Uterus (tissue), 2 donors: ENCODE results near the gene PTPRR.

Experiments used
- POLR2A ChIP-seq, 2 donors: fragments of 450-650 bp; IDR thresholded peaks; one replicate each; pipeline ENCODE4 v1.6.1; 2016; ENCODE audit warnings: antibody characterized with exemption in 2 of 2, mild to moderate bottlenecking in 1 of 2, moderate library complexity in 1 of 2
- TF ChIP-seq, protein P1 (sequence below), 4 experiments: fragments of 200-600 bp in 2 of 4; fragments of 450-650 bp in 2 of 4; sonication (generic) in 2 of 4; IDR thresholded peaks; one replicate each; pipeline ENCODE4 v1.5.1; 2016 to 2019; ENCODE audit warnings: antibody characterized with exemption in 4 of 4, mild to moderate bottlenecking in 2 of 4, moderate library complexity in 1 of 4

GRCh38 chr12:70698345-70698744 is 222.2 kb downstream of the PTPRR start:
- TF ChIP-seq, protein P1, sequence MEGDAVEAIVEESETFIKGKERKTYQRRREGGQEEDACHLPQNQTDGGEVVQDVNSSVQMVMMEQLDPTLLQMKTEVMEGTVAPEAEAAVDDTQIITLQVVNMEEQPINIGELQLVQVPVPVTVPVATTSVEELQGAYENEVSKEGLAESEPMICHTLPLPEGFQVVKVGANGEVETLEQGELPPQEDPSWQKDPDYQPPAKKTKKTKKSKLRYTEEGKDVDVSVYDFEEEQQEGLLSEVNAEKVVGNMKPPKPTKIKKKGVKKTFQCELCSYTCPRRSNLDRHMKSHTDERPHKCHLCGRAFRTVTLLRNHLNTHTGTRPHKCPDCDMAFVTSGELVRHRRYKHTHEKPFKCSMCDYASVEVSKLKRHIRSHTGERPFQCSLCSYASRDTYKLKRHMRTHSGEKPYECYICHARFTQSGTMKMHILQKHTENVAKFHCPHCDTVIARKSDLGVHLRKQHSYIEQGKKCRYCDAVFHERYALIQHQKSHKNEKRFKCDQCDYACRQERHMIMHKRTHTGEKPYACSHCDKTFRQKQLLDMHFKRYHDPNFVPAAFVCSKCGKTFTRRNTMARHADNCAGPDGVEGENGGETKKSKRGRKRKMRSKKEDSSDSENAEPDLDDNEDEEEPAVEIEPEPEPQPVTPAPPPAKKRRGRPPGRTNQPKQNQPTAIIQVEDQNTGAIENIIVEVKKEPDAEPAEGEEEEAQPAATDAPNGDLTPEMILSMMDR (IDR thresholded peaks at IDR 0.05) = no peak
- no peak for TF ChIP-seq POLR2A (IDR thresholded peaks at IDR 0.05)
